Heart right ventricle (tissue), 16 donors: Measurements from ENCODE around the gene HDAC5. TPM values are rescaled to one million over a fixed set of nuclear protein-coding genes. Genes with fewer than 3 reads are reported as not detected.

Source experiments
- ATAC-seq, 8 donors: fragments of 200-7000 bp; cut with Tn5 transposase; one replicate each; pipeline ENCODE4 v1.9.1; 2020; ENCODE audit warnings: mild to moderate bottlenecking in 8 of 8, moderate library complexity in 8 of 8, moderate number of reproducible peaks in 1 of 8
- DNase-seq, 2 donors: peaks; one replicate each; pipeline ENCODE4 v3.0.0-alpha.2; 2020
- H3K27ac ChIP-seq, 10 donors: fragments of 200-600 bp; sonication (generic) in 2 of 10; one replicate each; pipeline versions ENCODE4 v1.5.0 to v1.8.0; 2020 to 2022; ENCODE audit warnings: mild to moderate bottlenecking in 3 of 10
- H3K27me3 ChIP-seq, 7 donors: fragments of 200-600 bp; one replicate each; pipeline ENCODE4 v1.8.0; 2021 to 2022; ENCODE audit warnings: mild to moderate bottlenecking in 2 of 7
- H3K36me3 ChIP-seq, 9 donors: fragments of 200-600 bp; sonication (generic) in 1 of 9; one replicate each; pipeline versions ENCODE4 v1.5.0 to v1.8.0; 2020 to 2022; ENCODE audit warnings: mild to moderate bottlenecking in 2 of 9
- H3K4me1 ChIP-seq, 9 donors: fragments of 200-600 bp; sonication (generic) in 1 of 9; one replicate each; pipeline versions ENCODE4 v1.5.0 to v1.8.0; 2020 to 2022; ENCODE audit warnings: mild to moderate bottlenecking in 4 of 9
- H3K4me3 ChIP-seq, 10 donors: fragments of 200-600 bp; sonication (generic) in 2 of 10; one replicate each; pipeline versions ENCODE4 v1.5.0 to v1.8.0; 2020 to 2022; ENCODE audit warnings: mild to moderate bottlenecking in 7 of 10, moderate library complexity in 2 of 10
- H3K9me3 ChIP-seq, 11 donors: fragments of 200-600 bp in 10 of 11; sonication (generic) in 2 of 11; one replicate each; pipeline versions ENCODE4 v1.5.0 to v1.8.0; 2013 to 2022; ENCODE audit warnings: mild to moderate bottlenecking in 2 of 11, control low read depth in 1 of 11, moderate library complexity in 1 of 11
- WGBS, 2 donors: extraction: QIAGEN DNeasy Blood & Tissue Kit; methylation state at CpG; one replicate each; pipeline ENCODE4 v1.1.7; 2013; ENCODE audit warnings: inconsistent platforms in 1 of 2; 5-methylcytosine and 5-hydroxymethylcytosine counted together
- intact Hi-C, 10 donors: fragments of 100-400 bp; cut with DNase I; formaldehyde crosslinking; loops; one replicate each; pipeline versions ENCODE4 v1.11.1 to v1.14.2; 2022
- polyA plus RNA-seq, 2 donors: library from polyadenylated mRNA; stranded (reverse); fragments of 200-250 nt; gene quantifications; one replicate each; pipeline ENCODE4 v1.2.3, GENCODE V29; 2013
- total RNA-seq, 10 donors: library from RNA; stranded (reverse); fragmentation: NEBNext Ultra II Directional in 3 of 10; extraction: Animal tissue kit (Norgen Biotek cat#: 25700) in 3 of 10; gene quantifications; one replicate each; pipeline versions ENCODE4 v1.2.1 to v1.2.4, GENCODE V29; 2021 to 2023
- TF ChIP-seq, protein P1 (sequence below), 9 donors: fragments of 200-600 bp; sonication (generic) in 2 of 9; IDR thresholded peaks; one replicate each; pipeline versions ENCODE4 v1.5.0 to v1.8.0; 2021 to 2022; ENCODE audit warnings: antibody characterized with exemption in 9 of 9, mild to moderate bottlenecking in 5 of 9, moderate library complexity in 1 of 9
- donor health status: Arrhythmogenic right ventricular cardiomyopathy.
- donor health status: ischemic (EF 13 %, LVEDD 7.1; RV severe dilation, severe dysfunction).
- donor health status: healthy with polysubstance abuse.
- donor health status: DM: no; HTN: yes; CAD: no.
- donor health status: DM: no; HTN: no; CAD: no.
- donor health status: ischemic (EF 25% LVEDD 6.9; RV normal size, moderate dysfunction).
- donor health status: ischemic (EF 25% LVEDD 5.7; RV mildly dilated, moderate dysfunction).
- donor health status: healthy.
- donor health status: DM: yes; HTN: yes; CAD: no.
- donor health status: Ischemic cardiomyopathy.
- donor health status: ischemic (EF 35%, LVEDD 5.7; RV mildly dilated, moderate dysfunction).
- donor health status: nonischemic (EF 11% LVEDD 7.7; RV severe dilation, severe dysfunction).
- donor health status: DM: yes; HTN: yes; CAD: no.
- donor health status: PGD.
- donor health status: ischemic (EF 29% LVEDD 5.4; RV normal size, mild dysfunction).
- donor health status: nonischemic (EF 23%, LVEDD 6.1; RV moderate dilation, normal function).

HDAC5 gene
- total and polyA plus RNA-seq, 12 donors, result 55.2 to 85.4 (median 65.5) TPM

- Histone ChIP-seq H3K4me3 (no peak overlapping the region), H3K9me3 (no peaks in the 10 kb centered on the region), H3K27ac (no peak overlapping the region), H3K27me3 (no peaks in the 10 kb centered on the region), H3K36me3 (peaks cover 0 to 58% (median 5%) of the 10 kb centered on the region in 9 donors), H3K4me1 (peaks cover 4 to 55% (median 31%) of the 10 kb centered on the region in 9 donors)
- DNase-seq, result no peak
- TF ChIP-seq, protein P1, sequence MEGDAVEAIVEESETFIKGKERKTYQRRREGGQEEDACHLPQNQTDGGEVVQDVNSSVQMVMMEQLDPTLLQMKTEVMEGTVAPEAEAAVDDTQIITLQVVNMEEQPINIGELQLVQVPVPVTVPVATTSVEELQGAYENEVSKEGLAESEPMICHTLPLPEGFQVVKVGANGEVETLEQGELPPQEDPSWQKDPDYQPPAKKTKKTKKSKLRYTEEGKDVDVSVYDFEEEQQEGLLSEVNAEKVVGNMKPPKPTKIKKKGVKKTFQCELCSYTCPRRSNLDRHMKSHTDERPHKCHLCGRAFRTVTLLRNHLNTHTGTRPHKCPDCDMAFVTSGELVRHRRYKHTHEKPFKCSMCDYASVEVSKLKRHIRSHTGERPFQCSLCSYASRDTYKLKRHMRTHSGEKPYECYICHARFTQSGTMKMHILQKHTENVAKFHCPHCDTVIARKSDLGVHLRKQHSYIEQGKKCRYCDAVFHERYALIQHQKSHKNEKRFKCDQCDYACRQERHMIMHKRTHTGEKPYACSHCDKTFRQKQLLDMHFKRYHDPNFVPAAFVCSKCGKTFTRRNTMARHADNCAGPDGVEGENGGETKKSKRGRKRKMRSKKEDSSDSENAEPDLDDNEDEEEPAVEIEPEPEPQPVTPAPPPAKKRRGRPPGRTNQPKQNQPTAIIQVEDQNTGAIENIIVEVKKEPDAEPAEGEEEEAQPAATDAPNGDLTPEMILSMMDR (IDR thresholded peaks at IDR 0.05), result no peak
- intact Hi-C loops, result no loop called here
- no peak for ATAC-seq
- WGBS, 2 donors, result 66 to 77% methylated on average over 10 of the region's 10 CpGs
These were observed 59.5 kb downstream of the HDAC5 start for GRCh38 chr17:44063704-44064639.

GRCh38 chr17:44062871-44063270 lies 60.6 kb downstream of the HDAC5 start:
- intact Hi-C loops, result no loop called here
- no peaks in the 10 kb centered on the region for H3K9me3 ChIP-seq
- 94 to 95% methylated on average over 15 of the region's 15 CpGs for WGBS, 2 donors
- ATAC-seq (no peak), DNase-seq (no peak)
- no peak overlapping the region for H3K4me3 ChIP-seq
- H3K4me1 ChIP-seq, result peaks cover 4 to 60% (median 31%) of the 10 kb centered on the region in 9 donors
- no peaks in the 10 kb centered on the region for H3K27me3 ChIP-seq
- TF ChIP-seq, protein P1 (IDR thresholded peaks at IDR 0.05), result no peak
- H3K27ac ChIP-seq, result no peak overlapping the region
- peaks cover 0 to 68% (median 12%) of the 10 kb centered on the region in 9 donors for H3K36me3 ChIP-seq

GRCh38 chr17:44061446-44061845 lies 62.0 kb downstream of the HDAC5 start:
- Histone ChIP-seq H3K27ac (no peak overlapping the region), H3K9me3 (no peaks in the 10 kb centered on the region), H3K4me3 (no peak overlapping the region), H3K27me3 (no peaks in the 10 kb centered on the region), H3K36me3 (peaks cover 0 to 80% (median 12%) of the 10 kb centered on the region in 9 donors), H3K4me1 (peaks cover 0 to 52% (median 24%) of the 10 kb centered on the region in 9 donors)
- intact Hi-C loops, result no loop called here
- no peak for DNase-seq
- no peak for ATAC-seq
- 46 to 59% methylated on average over 1 of the region's 1 CpG for WGBS, 2 donors
- TF ChIP-seq, protein P1 (IDR thresholded peaks at IDR 0.05), result no peak

DNA sequence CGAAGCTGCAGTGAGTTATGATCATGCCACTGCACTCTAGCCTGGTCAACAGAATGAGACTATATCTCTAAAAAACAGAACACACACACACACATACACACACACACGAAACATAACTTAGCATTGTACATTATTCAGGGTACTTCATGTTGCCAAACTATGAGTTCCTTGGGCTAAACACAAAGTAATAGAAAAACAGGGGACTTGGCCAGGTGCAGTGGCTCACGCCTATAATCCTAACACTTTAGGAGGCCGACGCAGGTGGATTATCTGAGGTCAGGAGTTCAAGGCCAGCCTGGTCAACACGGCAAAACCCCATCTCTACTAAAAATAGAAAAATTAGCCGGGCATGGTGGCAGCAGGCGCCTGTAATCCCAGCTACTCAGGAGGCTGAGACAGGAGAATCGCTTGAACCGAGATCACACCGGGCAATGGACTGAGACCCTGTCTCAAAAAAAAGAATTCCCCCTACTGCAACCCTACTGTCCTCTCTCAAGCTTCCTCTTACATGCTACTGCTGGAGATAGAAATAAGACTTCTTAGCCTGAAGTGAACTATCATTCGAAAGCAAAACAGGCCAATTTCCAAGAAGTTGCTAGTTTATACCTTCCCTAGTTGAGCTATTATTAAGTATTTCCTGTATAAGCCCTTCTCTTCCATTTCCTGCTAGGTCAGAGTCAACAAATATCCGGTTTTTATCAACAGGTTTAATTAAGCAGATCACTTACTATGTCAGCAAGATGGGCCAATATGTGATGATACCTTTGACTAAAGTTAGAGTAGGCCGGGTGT lies 64.1 kb downstream of the HDAC5 start:
- TF ChIP-seq, protein P1 (IDR thresholded peaks at IDR 0.05), result no peak
- Histone ChIP-seq H3K27ac (peak overlapping the region in 2 of 10 donors; percentile 4 to 18), H3K36me3 (peaks cover 0 to 95% (median 12%) of the 10 kb centered on the region in 9 donors), H3K4me3 (no peak overlapping the region), H3K9me3 (no peaks in the 10 kb centered on the region), H3K4me1 (peaks cover 0 to 40% (median 15%) of the 10 kb centered on the region in 9 donors), H3K27me3 (no peaks in the 10 kb centered on the region)
- no peak for ATAC-seq
- intact Hi-C loops, result no loop called here
- WGBS, 2 donors, result 61 to 65% methylated on average over 14 of the region's 14 CpGs
- DNase-seq, result no peak
